CD14-positive monocyte (primary cell): Measurements from ENCODE around the gene NEK7. TPM values are rescaled to one million over a fixed set of nuclear protein-coding genes. Genes with fewer than 3 reads are reported as not detected.

Source experiments
- DNase-seq, 3 donors: peaks; one replicate each; pipeline ENCODE4 v3.0.0-alpha.2; 2011 to 2022
- H2AFZ ChIP-seq: 2 replicates; pipeline ENCODE4 v1.6.0; 2012; ENCODE audit warnings: mild to moderate bottlenecking, low read depth, low read length, inconsistent platforms; ENCODE audit not compliant: insufficient read depth, poor library complexity, severe bottlenecking
- H3K27ac ChIP-seq, 2 donors: 1 replicate in 1 of 2; 2 replicates in 1 of 2; pipeline ENCODE4 v1.5.1; 2012 to 2013; ENCODE audit warnings: low read length in 2 of 2, control low read depth in 1 of 2, inconsistent platforms in 1 of 2, low read depth in 1 of 2, mild to moderate bottlenecking in 1 of 2
- H3K27me3 ChIP-seq, 2 donors: one replicate each; pipeline versions ENCODE4 v1.6.0 to v1.6.1; 2011 to 2013; ENCODE audit warnings: low read length in 2 of 2; ENCODE audit not compliant: control insufficient read depth in 2 of 2, insufficient read depth in 2 of 2
- H3K36me3 ChIP-seq, 2 donors: replicated peaks in 1 of 2; 1 replicate in 1 of 2; 2 replicates in 1 of 2; pipeline versions ENCODE4 v1.5.1 to v1.6.1; 2012 to 2013; ENCODE audit warnings: low read length in 2 of 2, control low read depth in 1 of 2, inconsistent platforms in 1 of 2, mild to moderate bottlenecking in 1 of 2; ENCODE audit not compliant: insufficient read depth in 2 of 2, control insufficient read depth in 1 of 2
- H3K4me1 ChIP-seq, 2 donors: 1 replicate in 1 of 2; 2 replicates in 1 of 2; pipeline versions ENCODE4 v1.5.1 to v1.6.1; 2012 to 2013; ENCODE audit warnings: low read length in 2 of 2, control low read depth in 1 of 2, inconsistent platforms in 1 of 2, mild to moderate bottlenecking in 1 of 2, moderate library complexity in 1 of 2; ENCODE audit not compliant: insufficient read depth in 2 of 2, control insufficient read depth in 1 of 2
- H3K4me2 ChIP-seq: replicated peaks from 2 replicates; pipeline ENCODE3; 2012; ENCODE audit warnings: low read length, moderate library complexity, mild to moderate bottlenecking; ENCODE audit not compliant: poor library complexity, severe bottlenecking; ENCODE audit errors: extremely low read depth
- H3K4me3 ChIP-seq, 3 experiments: fragments of 200-600 bp in 1 of 3; sonication (generic) in 1 of 3; replicated peaks in 1 of 3; 1 replicate in 2 of 3; 2 replicates in 1 of 3; pipeline ENCODE4 v1.5.1; 2011 to 2013; ENCODE audit warnings: low read length in 3 of 3, mild to moderate bottlenecking in 3 of 3, control low read depth in 2 of 3, low read depth in 2 of 3, inconsistent platforms in 1 of 3, moderate library complexity in 1 of 3
- H3K79me2 ChIP-seq: 2 replicates; pipeline ENCODE4 v1.6.0; 2012; ENCODE audit warnings: mild to moderate bottlenecking, control low read depth, inconsistent platforms, low read length, moderate library complexity; ENCODE audit not compliant: insufficient read depth
- H3K9ac ChIP-seq: 2 replicates; pipeline ENCODE4 v1.6.0; 2017; ENCODE audit warnings: low read length, mild to moderate bottlenecking; ENCODE audit not compliant: insufficient read depth, poor library complexity, severe bottlenecking
- H3K9me3 ChIP-seq, 2 donors: replicated peaks in 1 of 2; 1 replicate in 1 of 2; 2 replicates in 1 of 2; pipeline versions ENCODE4 v1.5.1 to v1.6.1; 2012 to 2013; ENCODE audit warnings: low read length in 2 of 2, control low read depth in 1 of 2; ENCODE audit not compliant: control insufficient read depth in 1 of 2, insufficient read depth in 1 of 2
- H4K20me1 ChIP-seq: 2 replicates; pipeline ENCODE4 v1.6.0; 2012; ENCODE audit warnings: mild to moderate bottlenecking, low read length, control low read depth, moderate library complexity; ENCODE audit not compliant: insufficient read depth
- H3K27ac Mint-ChIP-seq, 7 donors: one replicate each; pipeline ENCODE4 v1.8.0; 2020; ENCODE audit warnings: mild to moderate bottlenecking in 7 of 7, mixed read lengths in 7 of 7, moderate library complexity in 6 of 7, inconsistent platforms in 2 of 7
- H3K27me3 Mint-ChIP-seq, 3 donors: one replicate each; pipeline ENCODE4 v1.8.0; 2021 to 2022; ENCODE audit warnings: low read depth in 3 of 3, mild to moderate bottlenecking in 3 of 3, mixed read lengths in 3 of 3, moderate library complexity in 3 of 3, inconsistent platforms in 1 of 3
- H3K36me3 Mint-ChIP-seq, 2 donors: one replicate each; pipeline ENCODE4 v1.8.0; 2020; ENCODE audit warnings: mixed read lengths in 2 of 2, inconsistent platforms in 1 of 2, mild to moderate bottlenecking in 1 of 2
- H3K4me1 Mint-ChIP-seq: one replicate; pipeline ENCODE4 v1.8.0; 2020; ENCODE audit warnings: mild to moderate bottlenecking, mixed read lengths
- H3K4me3 Mint-ChIP-seq, 2 donors: one replicate each; pipeline ENCODE4 v1.8.0; 2020; ENCODE audit warnings: mild to moderate bottlenecking in 2 of 2, mixed read lengths in 2 of 2, moderate library complexity in 1 of 2
- H3K9me3 Mint-ChIP-seq, 7 donors: one replicate each; pipeline ENCODE4 v1.8.0; 2020 to 2022; ENCODE audit warnings: mixed read lengths in 7 of 7, mild to moderate bottlenecking in 6 of 7, moderate library complexity in 6 of 7, inconsistent platforms in 2 of 7
- CTCF ChIP-seq: fragments of 200-600 bp; IDR thresholded peaks from one replicate; pipeline ENCODE4 v1.8.0; 2022; ENCODE audit warnings: antibody characterized with exemption, mild to moderate bottlenecking
- WGBS: methylation state at CpG from one replicate; pipeline ENCODE4 v1.1.5; 2013; ENCODE audit warnings: missing lambda C conversion rate; ENCODE audit not compliant: insufficient coverage; 5-methylcytosine and 5-hydroxymethylcytosine counted together
- intact Hi-C, 2 donors: fragments of 100-400 bp; cut with micrococcal nuclease; formaldehyde crosslinking; loops; one replicate each; pipeline versions ENCODE4 v1.15.0 to v1.15.1; 2023
- polyA plus RNA-seq, 3 donors: library from polyadenylated mRNA; depleted of rRNA in 1 of 3; unstranded in 2 of 3; stranded (reverse) in 1 of 3; fragments of 300-500 nt in 2 of 3; fragments of >200 nt in 1 of 3; fragmentation: Illumina TruSeq in 2 of 3; gene quantifications; 1 replicate in 2 of 3; 2 replicates in 1 of 3; pipeline ENCODE4 v1.2.3, GENCODE V29; 2012 to 2021

The NEK7 gene
- polyA plus RNA-seq, 3 donors, result 16.0 to 50.1 (median 46.5) TPM

GRCh38 chr1:198118134-198118533 is 38.7 kb upstream of the NEK7 start:
- no peak overlapping the region for H3K27ac ChIP-seq
- no peak overlapping the region for H3K27ac Mint-ChIP-seq
- H3K36me3 ChIP-seq, result no peaks in the 10 kb centered on the region
- no peak overlapping the region for H3K4me3 ChIP-seq
- 93% methylated on average over 2 of the region's 2 CpGs for WGBS
- no peaks in the 10 kb centered on the region for H4K20me1 ChIP-seq
- no peaks in the 10 kb centered on the region for H3K36me3 Mint-ChIP-seq
- no peaks in the 10 kb centered on the region for H3K79me2 ChIP-seq
- no peaks in the 10 kb centered on the region for H3K4me1 Mint-ChIP-seq
- no peaks in the 10 kb centered on the region for H3K9me3 ChIP-seq
- no peak overlapping the region for H2AFZ ChIP-seq
- no peak for DNase-seq
- no peak for TF ChIP-seq CTCF
- no peaks in the 10 kb centered on the region for H3K27me3 ChIP-seq
- no peaks in the 10 kb centered on the region for H3K27me3 Mint-ChIP-seq
- H3K9ac ChIP-seq, result no peak overlapping the region
- peaks cover 0 to 4% (median 0%) of the 10 kb centered on the region in 7 donors for H3K9me3 Mint-ChIP-seq
- intact Hi-C loops, result no loop called here
- H3K4me3 Mint-ChIP-seq, result no peak overlapping the region
- no peaks in the 10 kb centered on the region for H3K4me1 ChIP-seq
- no peak overlapping the region for H3K4me2 ChIP-seq

- Mint-ChIP-seq H3K4me3 (no peak overlapping the region), H3K27me3 (no peaks in the 10 kb centered on the region), H3K36me3 (no peaks in the 10 kb centered on the region), H3K27ac (no peak overlapping the region), H3K9me3 (peaks cover 0 to 4% (median 0%) of the 10 kb centered on the region in 7 donors), H3K4me1 (no peaks in the 10 kb centered on the region)
- Histone ChIP-seq H3K27me3 (no peaks in the 10 kb centered on the region), H3K4me3 (no peak overlapping the region), H2AFZ (no peak overlapping the region), H3K4me1 (no peaks in the 10 kb centered on the region), H3K4me2 (no peak overlapping the region), H3K9ac (no peak overlapping the region), H3K9me3 (no peaks in the 10 kb centered on the region), H4K20me1 (no peaks in the 10 kb centered on the region), H3K36me3 (no peaks in the 10 kb centered on the region), H3K27ac (no peak overlapping the region), H3K79me2 (no peaks in the 10 kb centered on the region)
- no peak for DNase-seq
- intact Hi-C loops, result no loop called here
- TF ChIP-seq CTCF, result no peak
- WGBS, result no CpG with 5 or more reads among the region's 2 CpGs
Observed at GRCh38 chr1:198119906-198120305, 36.9 kb upstream of the NEK7 start.
